ENCODE data around the gene HECTD3. TPM values are rescaled to one million over a fixed set of nuclear protein-coding genes. Genes with fewer than 3 reads are reported as not detected.
"Not testable (repeated sequence)": the region's sequence is repeated elsewhere in the genome, so short reads cannot be mapped to it uniquely, and the experiment has no call there.

The HECTD3 gene
- total RNA-seq, 2 experiments from 2014 or later = 38.7 to 42.3 TPM

GRCh38 chr1:45011837-45012638 lies 914 bp upstream of the HECTD3 start, which contains the start of gene UROD:
Gene UROD, plus strand, starts transcription at chr1:45012254. Its CDS starts 12 bp downstream, at chr1:45012266.
- Mint-ChIP-seq H3K9me3 (no peaks in the 10 kb centered on the region), H3K36me3 (ENCODE audit: low read depth) (peaks cover 22% of the 10 kb centered on the region), H3K4me3 (peak within 1 kb of the TSS; percentile 79), H3K4me1 (peaks cover 43% of the 10 kb centered on the region), H3K27me3 (no peaks in the 10 kb centered on the region), H3K27ac (peak within 1 kb of the TSS; percentile 92)
- ChIA-PET POLR2A (interaction anchor here (0.7 to 3.1 kb wide), 8 partner anchors 26 to 292 kb away, joined by 3 to 13 read pairs (median 4); partner anchors contain the start of genes EIF2B3 and PLK3), CTCF (interaction anchor here (0.7 to 6.5 kb wide), 14 partner anchors 16 to 480 kb away, joined by 3 to 86 read pairs (median 4); partner anchors contain the start of genes PLK3, RNU5D-1 and TESK2)
- DNase-seq = peak; percentile 94

DNA sequence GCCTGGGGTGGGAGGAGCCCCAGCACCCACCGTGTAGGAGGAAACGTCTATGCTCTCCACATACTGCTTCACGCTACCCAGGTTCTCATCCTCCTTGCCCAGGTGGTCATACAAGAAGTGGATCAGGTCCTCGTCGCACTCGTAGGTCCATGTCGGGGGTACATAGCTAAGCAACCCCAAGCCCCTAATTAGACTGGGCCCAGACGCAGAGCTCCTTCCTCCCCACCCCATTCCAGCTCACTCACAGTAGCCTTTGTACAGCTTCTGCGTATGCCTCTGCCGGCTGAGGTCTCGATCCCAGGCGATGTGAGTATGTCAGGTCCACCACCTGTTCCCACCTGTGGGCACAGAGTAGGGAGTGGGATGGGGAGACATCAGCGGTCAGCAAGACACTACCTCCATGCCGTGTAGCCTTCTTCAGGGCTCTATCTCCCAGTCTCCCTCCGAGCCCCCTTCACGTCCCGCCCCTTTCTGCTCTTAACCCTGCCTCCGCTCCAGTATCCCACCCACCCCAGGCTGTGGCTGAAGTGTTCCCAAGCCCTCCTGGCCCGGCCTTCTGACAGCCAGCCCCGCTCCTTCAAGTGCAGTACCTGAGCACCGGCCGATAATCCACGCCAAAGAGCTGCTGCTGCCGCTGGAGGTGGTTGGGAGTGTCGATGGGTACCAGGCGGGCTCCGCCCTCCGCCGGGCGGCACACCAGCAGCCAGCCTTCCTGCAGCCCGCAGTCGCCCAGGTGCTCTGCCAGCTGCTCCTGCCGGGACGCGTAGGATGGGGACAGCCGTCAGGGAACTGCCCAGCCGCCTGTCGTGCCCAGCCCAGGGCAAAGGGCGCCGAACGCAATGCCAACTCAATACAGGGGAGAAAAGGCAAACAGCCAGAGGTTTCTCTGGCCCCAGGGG lies 919 bp downstream of the HECTD3 start:
- Mint-ChIP-seq H3K4me3 (peak overlapping the region; percentile 73), H3K4me1 (peaks cover 43% of the 10 kb centered on the region), H3K27ac (peak overlapping the region; percentile 86), H3K36me3 (ENCODE audit: low read depth) (peaks cover 33% of the 10 kb centered on the region), H3K9me3 (no peaks in the 10 kb centered on the region), H3K27me3 (no peaks in the 10 kb centered on the region)
- CTCF ChIA-PET = interaction anchor here (0.6 to 6.5 kb wide), 12 partner anchors 10 to 482 kb away, joined by 3 to 86 read pairs (median 3); partner anchors contain the start of genes EIF2B3, RPS8 and TESK2
- POLR2A ChIA-PET = interaction anchor here (0.6 to 3.1 kb wide), 4 partner anchors 24 to 321 kb away, joined by 3 to 13 read pairs (median 7); partner anchors contain the start of gene EIF2B3
- peak; percentile 33 for DNase-seq

GRCh38 chr1:45009296-45009865 lies 1.7 kb downstream of the HECTD3 start:
- no peak for DNase-seq
- Mint-ChIP-seq H3K4me1 (peaks cover 39% of the 10 kb centered on the region), H3K9me3 (no peaks in the 10 kb centered on the region), H3K36me3 (ENCODE audit: low read depth) (peaks cover 33% of the 10 kb centered on the region), H3K27ac (peak overlapping the region; percentile 58), H3K27me3 (no peaks in the 10 kb centered on the region), H3K4me3 (peak overlapping the region; percentile 73)
- CTCF ChIA-PET = interaction anchor here (0.6 to 6.5 kb wide), 7 partner anchors 13 to 306 kb away, joined by 3 to 86 read pairs (median 3); no protein-coding TSS in a partner anchor
- POLR2A ChIA-PET = no interaction called here

DNA sequence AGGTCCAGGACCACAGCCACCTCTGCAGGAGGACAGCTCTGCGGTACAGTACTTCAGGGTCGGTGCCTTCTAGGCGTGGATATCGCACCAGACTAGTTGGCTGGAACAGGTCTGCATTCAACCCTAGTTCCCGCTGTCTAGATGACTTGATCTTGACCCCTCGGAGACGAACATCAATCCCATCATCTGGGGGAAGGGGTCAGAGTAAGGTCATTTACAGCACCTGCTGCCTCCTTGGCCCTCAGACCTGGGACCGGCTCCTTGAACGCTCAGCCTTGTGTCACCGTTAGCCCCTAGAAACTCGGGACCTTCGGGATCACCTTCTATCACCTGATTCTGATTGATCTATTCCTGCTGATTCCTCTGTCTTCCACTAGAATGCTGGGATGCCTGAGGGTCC lies 2.6 kb downstream of the HECTD3 start:
- Mint-ChIP-seq H3K36me3 (ENCODE audit: low read depth) (peaks cover 30% of the 10 kb centered on the region), H3K27me3 (no peaks in the 10 kb centered on the region), H3K4me1 (peaks cover 32% of the 10 kb centered on the region), H3K9me3 (no peaks in the 10 kb centered on the region), H3K27ac (peak overlapping the region; percentile 47), H3K4me3 (no peak overlapping the region)
- ChIA-PET POLR2A (no interaction called here), CTCF (interaction anchor here (0.6 to 6.5 kb wide), 4 partner anchors 10 to 305 kb away, joined by 3 to 86 read pairs (median 6); no protein-coding TSS in a partner anchor)
- DNase-seq = no peak

- Mint-ChIP-seq H3K36me3 (ENCODE audit: low read depth) (peaks cover 34% of the 10 kb centered on the region), H3K9me3 (no peaks in the 10 kb centered on the region), H3K4me3 (no peak overlapping the region), H3K27me3 (no peaks in the 10 kb centered on the region), H3K4me1 (peaks cover 30% of the 10 kb centered on the region), H3K27ac (no peak overlapping the region)
- CTCF ChIA-PET = interaction anchor here (1.5 to 2.8 kb wide), 2 partner anchors 10 to 12 kb away, joined by 3 to 8 read pairs; no protein-coding TSS in a partner anchor
- no peak for DNase-seq
- POLR2A ChIA-PET = no interaction called here
Observed at GRCh38 chr1:45008076-45008475, 3.0 kb downstream of the HECTD3 start.

DNA sequence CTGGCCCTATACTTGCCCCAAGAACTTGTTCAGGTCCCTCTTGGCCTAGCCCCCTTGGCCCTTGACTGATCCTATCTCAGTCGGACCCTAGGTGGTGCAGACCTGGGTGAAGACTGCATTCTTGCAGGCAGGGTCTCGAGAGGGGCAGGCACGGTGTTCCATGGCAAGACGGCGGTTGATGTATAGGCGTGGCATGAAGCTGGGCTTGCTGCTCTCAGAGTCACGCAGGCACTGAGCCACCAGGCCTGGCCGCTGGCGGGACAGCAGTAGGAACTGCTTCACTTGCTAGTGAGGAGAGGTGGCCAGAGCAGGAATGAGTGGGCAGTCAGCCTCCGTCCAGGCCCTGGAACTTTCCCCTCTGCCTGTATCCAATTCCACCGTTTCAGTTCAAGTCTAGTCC lies 3.8 kb downstream of the HECTD3 start:
- H3K36me3 Mint-ChIP-seq (ENCODE audit: low read depth) = peaks cover 41% of the 10 kb centered on the region
- H3K4me1 Mint-ChIP-seq = peaks cover 27% of the 10 kb centered on the region
- H3K27ac Mint-ChIP-seq = no peak overlapping the region
- H3K4me3 Mint-ChIP-seq = no peak overlapping the region
- no peak for DNase-seq
- CTCF ChIA-PET = interaction anchor here (2.8 kb wide), 1 partner anchor 11 kb away, joined by 8 read pairs; no protein-coding TSS in a partner anchor
- H3K9me3 Mint-ChIP-seq = no peaks in the 10 kb centered on the region
- no peaks in the 10 kb centered on the region for H3K27me3 Mint-ChIP-seq
- POLR2A ChIA-PET = no interaction called here

GRCh38 chr1:45005761-45006160 lies 5.4 kb downstream of the HECTD3 start:
- ChIA-PET CTCF (interaction anchor here (1.0 to 2.8 kb wide), 3 partner anchors 13 to 298 kb away, joined by 3 to 8 read pairs (median 3); no protein-coding TSS in a partner anchor), POLR2A (no interaction called here)
- peaks cover 46% of the 10 kb centered on the region for H3K36me3 Mint-ChIP-seq (ENCODE audit: low read depth)
- H3K4me1 Mint-ChIP-seq = peaks cover 22% of the 10 kb centered on the region
- H3K9me3 Mint-ChIP-seq = no peaks in the 10 kb centered on the region
- DNase-seq = no peak
- H3K27ac Mint-ChIP-seq = no peak overlapping the region
- H3K27me3 Mint-ChIP-seq = no peaks in the 10 kb centered on the region
- H3K4me3 Mint-ChIP-seq = no peak overlapping the region

DNA sequence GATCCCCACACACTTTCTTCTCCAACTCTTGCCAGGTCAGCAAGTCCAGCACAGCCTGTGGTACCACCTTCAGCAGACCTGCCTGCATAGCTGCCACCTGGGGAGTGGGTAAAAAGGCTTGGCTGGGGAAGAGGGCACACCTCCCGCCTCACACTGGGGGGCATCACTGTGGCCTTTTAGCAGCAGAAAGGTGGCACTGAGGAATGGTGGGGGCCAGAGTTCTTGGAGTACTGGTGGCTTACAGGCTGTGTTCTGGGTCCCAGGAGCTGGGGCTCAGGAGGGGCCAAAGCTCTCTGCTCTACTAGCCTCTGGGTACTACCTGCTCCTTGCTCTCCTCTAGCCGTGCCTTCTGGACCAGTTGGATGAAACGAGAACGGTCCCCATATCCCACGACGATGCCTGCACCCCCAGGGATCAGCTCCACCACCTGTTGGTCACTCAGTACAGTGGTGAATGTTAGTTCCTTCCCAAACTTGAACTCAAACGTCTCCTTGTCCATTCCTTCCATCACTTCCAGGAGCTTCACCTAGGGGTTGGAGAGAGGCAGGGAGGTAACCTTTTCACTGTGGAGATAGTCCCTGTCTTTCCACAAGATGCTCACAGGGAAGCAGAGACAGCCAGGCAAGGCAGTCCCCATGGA lies 6.7 kb downstream of the HECTD3 start:
- Mint-ChIP-seq H3K36me3 (ENCODE audit: low read depth) (peaks cover 43% of the 10 kb centered on the region), H3K4me3 (no peak overlapping the region), H3K4me1 (peaks cover 15% of the 10 kb centered on the region), H3K27me3 (no peaks in the 10 kb centered on the region), H3K27ac (no peak overlapping the region), H3K9me3 (no peaks in the 10 kb centered on the region)
- DNase-seq = no peak
- POLR2A ChIA-PET = no interaction called here
- CTCF ChIA-PET = interaction anchor here (0.6 to 1.3 kb wide), 5 partner anchors 13 to 488 kb away, joined by 3 read pairs; no protein-coding TSS in a partner anchor

DNA sequence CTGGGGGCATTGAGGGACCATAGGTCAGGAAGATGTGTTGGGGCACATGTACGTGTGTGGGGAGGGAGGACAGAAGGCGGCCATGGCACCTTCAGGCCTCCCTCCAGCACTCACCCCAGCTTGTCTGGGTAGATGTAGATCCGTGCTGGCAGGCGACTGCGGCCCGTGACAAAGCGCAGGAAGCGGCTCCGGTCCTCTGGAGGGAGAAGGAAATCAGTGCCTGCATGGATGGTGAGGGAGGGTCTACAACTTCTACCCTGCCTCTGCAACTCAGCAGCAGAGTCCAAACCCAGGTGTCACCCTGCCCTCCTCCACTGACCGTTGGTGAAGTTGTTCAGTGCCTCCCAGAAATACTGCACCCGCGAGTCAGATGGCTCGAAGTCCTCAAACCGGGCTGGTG lies 7.4 kb downstream of the HECTD3 start:
- H3K27me3 Mint-ChIP-seq = no peaks in the 10 kb centered on the region
- H3K27ac Mint-ChIP-seq = no peak overlapping the region
- no peak for DNase-seq
- no peak overlapping the region for H3K4me3 Mint-ChIP-seq
- H3K9me3 Mint-ChIP-seq = no peaks in the 10 kb centered on the region
- POLR2A ChIA-PET = no interaction called here
- H3K4me1 Mint-ChIP-seq = peaks cover 9% of the 10 kb centered on the region
- CTCF ChIA-PET = no interaction called here
- peaks cover 37% of the 10 kb centered on the region for H3K36me3 Mint-ChIP-seq (ENCODE audit: low read depth)

DNA sequence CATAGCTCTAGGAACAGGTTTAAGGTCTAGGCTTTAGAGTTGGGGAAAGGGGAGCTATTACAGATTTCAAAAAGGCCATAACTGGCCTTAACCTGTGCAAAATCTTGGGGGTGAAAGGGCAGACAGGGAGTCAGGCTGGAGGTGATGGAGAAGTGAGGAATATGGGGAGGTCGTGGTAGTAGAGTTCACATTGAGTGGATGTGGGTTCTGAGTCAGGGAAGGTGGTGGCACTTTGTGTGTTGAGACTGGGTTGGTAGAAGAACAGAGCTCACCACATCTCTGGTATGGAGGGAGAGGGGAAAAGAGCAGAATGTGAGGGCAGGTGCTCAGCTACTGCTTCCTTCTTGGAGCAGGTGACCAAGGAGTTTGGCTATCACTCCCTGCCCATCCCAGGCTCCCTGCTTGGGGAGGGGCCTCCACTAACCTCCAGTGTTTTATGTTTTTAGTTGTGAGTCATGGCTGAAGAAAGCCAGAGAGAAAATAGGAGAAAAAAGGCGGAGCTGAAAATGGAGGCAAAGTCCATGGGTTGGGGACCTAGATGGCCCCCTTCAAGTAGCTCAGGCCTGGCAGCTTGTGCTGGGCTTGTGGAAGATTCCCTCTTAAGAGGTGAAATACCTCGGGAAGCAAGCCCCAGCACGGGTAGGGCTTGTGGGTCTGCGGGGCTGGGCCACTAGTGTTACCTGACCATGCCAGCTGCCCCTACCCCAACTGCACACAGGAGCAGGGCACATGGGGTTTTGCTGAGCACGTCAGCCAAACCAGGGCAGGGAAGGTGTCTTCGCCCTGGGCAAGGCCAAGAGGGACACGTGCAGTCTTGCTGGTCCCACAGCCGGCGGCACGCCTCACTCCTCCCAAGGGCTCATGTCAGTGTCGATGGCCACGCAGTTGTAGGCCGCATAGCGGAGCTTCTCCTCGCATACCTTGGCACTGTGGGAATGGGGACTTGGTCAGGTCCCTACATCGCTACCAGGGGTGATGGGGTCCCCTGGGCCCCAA lies 8.2 kb downstream of the HECTD3 start:
- ChIA-PET POLR2A (no interaction called here), CTCF (no interaction called here)
- peaks cover 9% of the 10 kb centered on the region for H3K4me1 Mint-ChIP-seq
- H3K4me3 Mint-ChIP-seq = no peak overlapping the region
- peaks cover 34% of the 10 kb centered on the region for H3K36me3 Mint-ChIP-seq (ENCODE audit: low read depth)
- H3K27ac Mint-ChIP-seq = no peak overlapping the region
- H3K27me3 Mint-ChIP-seq = no peaks in the 10 kb centered on the region
- DNase-seq = no peak
- H3K9me3 Mint-ChIP-seq = no peaks in the 10 kb centered on the region

GRCh38 chr1:45001576-45001975 lies 9.5 kb downstream of the HECTD3 start:
- CTCF ChIA-PET, POLR2A ChIA-PET, H3K27me3 Mint-ChIP-seq, DNase-seq, H3K9me3 Mint-ChIP-seq, H3K27ac Mint-ChIP-seq, H3K4me1 Mint-ChIP-seq, H3K4me3 Mint-ChIP-seq: not testable (repeated sequence)
- H3K36me3 Mint-ChIP-seq (ENCODE audit: low read depth) = peaks cover 26% of the 10 kb centered on the region

Measured in activated CD4-positive, alpha-beta T cell treated with anti-CD3 and anti-CD28 coated beads, Interleukin-2, amount 10 ng/mL, durations not matched to agents 7 days and 5 days (primary cell).